ENCODE data around the gene IL27RA.
"Not testable (repeated sequence)": the region's sequence is repeated elsewhere in the genome, so short reads cannot be mapped to it uniquely, and the experiment has no call there.

The IL27RA gene

DNA sequence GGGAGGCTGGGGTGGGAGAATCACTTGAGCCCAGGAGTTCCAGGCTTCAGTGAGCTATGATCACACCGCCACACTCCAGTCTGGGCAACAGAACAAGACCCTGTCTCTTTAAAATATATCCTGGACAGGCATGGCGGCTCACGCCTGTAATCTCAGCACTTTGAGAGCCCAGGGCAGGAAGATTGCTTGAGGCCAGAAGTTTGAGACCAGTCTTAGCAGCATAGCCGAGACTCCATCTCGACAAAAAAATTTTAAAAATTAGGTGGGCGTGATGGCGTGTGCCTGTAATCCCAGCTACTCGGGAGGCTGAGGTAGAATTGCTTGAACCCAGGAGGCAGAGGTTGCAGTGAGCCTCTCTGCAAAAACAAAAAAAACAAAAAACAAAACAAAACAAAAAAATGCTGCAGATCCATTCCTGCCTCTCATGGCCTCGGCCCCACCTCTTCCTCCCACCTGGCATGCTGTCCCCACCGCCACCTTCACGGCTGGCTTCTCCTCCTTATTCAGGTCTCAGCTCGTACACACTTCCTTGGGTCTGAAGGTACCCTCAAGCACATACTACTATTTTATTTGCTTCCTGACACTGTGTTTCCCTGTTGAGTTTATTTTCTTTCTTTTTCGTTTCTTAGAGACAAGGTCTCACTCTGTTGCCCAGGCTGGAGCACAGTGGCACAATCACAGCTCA lies 30.7 kb upstream of the IL27RA start:
- no peak for DNase-seq

DNA sequence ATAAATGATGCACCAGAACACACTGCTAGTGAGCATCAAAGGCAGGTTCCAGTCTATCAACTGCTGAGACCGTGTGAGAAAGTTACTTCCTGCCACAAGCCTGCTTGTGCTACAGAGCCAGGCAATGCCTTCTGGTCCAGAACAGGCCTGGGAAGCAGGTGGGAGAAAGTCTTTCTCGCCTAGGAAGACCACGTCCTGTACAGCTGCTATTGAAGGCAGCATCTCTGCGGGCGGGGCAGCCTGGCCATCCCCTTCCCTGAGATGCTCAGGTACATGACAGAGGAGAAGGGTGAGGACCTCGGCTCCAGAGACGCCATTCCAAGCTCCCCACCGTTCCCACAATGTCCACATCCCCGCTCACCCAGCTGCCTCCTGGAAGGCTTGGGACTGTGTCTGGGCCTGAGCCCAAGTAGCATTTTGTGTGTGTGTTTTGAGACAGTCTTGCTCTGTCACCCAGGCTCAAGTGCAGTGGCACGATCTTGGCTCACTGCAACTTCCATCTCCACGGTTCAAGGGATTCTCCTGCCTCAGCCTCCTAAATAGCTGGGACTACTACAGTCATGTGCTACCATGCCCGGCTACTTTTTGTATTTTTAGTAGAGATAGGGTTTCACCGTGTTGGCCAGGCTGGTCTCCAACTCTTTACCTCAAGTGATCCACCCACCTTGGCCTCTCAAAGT lies 28.9 kb upstream of the IL27RA start:
- no peak for DNase-seq

DNA sequence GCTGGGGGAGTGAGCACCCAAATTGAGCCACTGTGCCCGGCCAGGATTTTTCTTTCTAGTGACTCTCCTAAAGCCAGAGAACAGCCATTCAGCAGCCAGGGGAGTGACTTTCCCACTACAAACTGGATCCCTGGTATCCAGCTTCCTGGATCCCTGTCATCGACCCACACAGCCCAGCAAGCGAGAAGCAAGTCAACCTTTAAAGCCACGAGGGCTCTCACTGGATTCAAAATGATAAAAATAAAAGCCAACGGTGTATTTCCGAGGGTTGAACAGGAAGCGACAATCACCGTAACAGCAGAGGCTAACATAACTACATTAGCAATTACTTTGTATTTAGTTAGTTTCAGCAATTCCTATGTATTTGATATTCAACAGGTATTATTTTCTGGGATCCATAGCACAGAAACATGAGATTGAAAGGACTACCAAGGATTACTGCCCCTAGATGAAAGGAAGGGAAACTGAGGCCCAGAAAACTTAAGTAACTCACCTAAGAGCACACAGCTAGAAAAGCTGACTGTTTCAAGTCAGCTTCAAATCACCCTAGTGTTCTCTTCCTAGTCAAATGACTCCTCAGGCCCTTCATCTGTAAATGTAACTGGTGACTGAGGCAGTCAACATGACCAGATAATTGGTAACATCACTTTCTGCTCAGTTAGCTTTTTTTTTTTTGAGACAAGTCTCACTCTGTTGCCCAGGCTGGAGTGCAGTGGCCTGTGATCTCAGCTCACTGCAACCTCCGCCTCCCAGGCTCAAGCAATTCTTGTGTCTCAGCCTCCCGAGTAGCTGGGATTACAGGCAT lies 28.1 kb upstream of the IL27RA start:
- no peak for DNase-seq

DNA sequence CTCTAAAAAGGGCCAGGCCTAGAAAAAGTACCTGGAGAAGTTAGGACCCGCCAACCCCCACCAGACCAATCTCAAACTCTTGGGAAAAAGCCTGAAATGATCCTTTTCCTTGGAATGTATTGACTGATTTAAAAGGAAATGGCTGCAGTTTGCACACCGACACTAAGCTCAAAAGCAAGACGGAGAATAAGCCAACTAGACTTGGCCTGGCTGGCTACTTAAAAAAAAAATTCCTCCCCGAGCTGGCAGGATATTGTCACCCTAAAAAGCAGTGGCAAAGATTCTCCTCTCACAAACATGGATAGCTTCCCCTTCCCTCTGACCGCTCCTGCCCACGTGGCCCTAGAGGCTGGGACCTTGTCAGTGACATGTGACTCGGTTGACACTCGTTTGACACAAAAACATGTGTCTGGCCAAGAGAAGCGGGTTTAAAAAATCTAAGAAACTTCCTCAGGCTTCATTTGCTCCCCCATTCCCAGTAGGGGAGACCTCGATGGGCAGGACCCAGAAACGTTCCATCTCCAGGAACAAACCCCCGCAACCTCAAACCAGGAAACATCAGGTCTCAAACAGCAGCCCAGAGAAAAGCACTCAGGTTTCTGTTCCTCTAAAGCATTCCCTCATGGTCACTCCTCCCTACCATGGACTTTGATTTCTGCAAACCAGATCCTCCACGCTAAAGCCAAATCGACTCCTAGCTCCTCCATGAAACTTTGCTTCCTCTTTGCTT lies 26.8 kb upstream of the IL27RA start:
- no peak for DNase-seq

DNA sequence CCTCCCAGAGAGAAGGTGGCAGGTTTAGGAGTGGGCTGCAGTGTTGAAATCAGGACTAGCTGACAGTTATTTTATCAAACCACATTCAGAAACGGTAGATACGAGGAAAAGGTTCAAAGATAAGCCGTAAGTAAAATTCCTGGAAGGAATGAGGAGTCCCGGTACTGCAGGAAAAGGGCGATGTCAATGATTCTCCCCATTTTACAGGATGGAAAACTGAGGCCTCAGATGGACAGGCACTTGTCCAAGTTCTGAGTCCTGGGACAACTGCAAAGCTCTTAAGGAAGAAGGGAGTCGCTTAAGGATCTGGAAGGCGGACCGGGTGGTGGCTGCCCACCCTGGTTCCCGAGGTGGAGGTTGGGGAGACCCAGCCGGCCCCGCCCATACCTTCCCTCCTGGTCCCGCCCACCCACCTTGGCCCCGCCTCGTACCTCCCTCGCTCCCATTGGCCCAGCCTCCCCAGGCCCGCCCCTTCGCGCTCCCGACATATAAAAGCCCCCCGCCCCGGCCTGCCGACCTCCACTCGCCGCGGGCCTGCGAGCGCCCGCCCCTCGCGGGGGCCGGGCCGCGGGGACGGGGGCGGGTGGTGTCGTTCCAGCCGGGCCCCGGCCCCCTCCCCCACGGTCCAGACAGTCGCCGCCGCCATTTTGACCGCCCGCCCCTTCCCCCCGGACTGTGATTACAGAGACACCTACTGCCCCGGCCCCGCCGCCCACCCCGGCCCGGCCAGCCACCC lies 26.0 kb upstream of the IL27RA start:
- DNase-seq, result peak in 1 of 2 experiments; percentile 52

DNA sequence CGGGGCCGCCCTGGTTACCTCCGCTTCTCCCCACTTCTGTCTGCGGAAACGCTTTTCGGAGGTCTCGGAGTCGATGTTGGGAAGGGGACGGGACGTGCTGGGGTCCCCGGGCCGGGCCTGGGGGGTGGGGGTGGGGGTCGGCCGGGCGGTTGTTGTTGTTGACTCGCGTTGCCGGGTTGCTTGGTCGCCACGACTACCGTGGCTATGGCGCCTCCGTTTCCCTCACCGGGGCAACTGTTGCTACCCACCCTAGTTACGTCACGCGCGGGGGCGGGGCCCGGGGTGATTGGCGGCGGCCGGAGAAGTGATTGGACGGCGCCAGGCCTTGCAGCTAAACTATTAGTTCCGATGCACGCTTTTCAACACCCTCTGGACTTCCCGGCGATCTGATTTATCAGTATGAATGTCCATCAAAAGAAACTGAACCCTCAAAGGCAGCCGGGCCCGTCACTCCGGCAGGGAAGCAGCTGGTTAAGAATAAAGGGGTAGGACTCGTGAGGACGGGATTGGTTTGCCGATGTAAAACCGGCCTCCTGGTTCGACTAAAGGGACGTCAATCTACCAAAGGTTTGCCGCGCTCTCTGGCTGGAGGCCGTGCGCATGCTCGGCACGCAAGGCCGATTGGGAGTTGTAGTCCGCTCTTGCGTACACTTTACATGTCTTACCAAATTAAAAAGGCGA lies 25.3 kb upstream of the IL27RA start, which contains the start of gene RFX1:
RFX1 (minus strand) TSS at position 236 of the 681 bp plus-strand sequence. CDS start 12,477 bp downstream, outside the sequence.
- DNase-seq, result peak; percentile 97 to 99

GRCh38 chr19:14006766-14007562 lies 24.6 kb upstream of the IL27RA start:
- no peak for DNase-seq

DNA sequence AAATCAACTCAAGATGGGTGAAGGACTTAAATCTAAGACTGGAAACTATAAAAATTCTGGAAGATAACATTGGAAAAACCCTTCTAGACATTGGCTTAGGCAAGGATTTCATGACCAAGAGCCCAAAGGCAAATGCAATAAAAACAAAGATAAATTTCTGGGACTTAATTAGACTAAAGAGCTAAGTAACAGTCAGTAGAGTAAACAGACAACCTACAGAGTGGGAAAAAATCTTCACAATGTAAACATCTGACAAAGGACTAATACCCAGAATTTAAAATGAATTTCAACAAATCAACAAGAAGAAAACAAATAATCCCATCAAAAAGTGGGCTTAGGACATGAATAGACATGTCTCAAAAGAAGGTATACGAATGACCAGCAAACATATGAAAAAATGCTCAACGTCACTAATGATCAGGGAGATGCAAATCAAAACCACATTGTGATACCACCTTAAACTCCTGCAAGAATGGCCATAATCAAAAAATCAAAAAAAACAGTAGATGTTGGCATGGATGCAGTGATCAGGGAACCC lies 19.1 kb upstream of the IL27RA start:
- DNase-seq, result no peak

DNA sequence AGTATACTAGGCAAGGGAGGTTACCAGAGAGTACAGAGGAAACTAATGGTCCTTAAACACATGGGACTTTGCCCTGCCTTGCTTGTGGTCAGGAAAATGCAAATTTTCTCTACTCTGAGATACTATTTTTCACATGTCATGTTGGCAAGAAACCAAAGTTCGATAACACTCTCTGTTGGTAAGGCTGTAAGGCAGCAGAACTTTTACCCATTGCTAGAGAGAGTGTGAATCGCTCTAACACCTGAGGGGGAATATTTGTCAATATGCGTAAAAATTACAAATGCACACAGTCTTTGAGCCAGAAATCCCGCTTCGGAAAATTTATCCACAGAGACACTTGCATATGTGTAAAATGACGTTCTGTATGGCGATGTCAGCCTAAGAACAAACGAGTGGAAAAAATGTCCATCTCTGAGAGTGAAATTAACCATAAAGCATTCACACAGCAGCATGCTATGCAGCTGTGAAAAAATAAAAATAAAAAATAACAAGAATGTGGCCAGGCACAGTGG lies 16.0 kb upstream of the IL27RA start:
- DNase-seq, result no peak

GRCh38 chr19:14019100-14019499 lies 12.5 kb upstream of the IL27RA start:
- DNase-seq, result no peak

- DNase-seq, result not testable (repeated sequence)
These were observed 11.8 kb upstream of the IL27RA start for GRCh38 chr19:14019739-14020138.

- DNase-seq, result no peak
These were observed 10.1 kb upstream of the IL27RA start for GRCh38 chr19:14021474-14021873.

GRCh38 chr19:14022469-14022868 lies 9.1 kb upstream of the IL27RA start:
- no peak for DNase-seq

DNA sequence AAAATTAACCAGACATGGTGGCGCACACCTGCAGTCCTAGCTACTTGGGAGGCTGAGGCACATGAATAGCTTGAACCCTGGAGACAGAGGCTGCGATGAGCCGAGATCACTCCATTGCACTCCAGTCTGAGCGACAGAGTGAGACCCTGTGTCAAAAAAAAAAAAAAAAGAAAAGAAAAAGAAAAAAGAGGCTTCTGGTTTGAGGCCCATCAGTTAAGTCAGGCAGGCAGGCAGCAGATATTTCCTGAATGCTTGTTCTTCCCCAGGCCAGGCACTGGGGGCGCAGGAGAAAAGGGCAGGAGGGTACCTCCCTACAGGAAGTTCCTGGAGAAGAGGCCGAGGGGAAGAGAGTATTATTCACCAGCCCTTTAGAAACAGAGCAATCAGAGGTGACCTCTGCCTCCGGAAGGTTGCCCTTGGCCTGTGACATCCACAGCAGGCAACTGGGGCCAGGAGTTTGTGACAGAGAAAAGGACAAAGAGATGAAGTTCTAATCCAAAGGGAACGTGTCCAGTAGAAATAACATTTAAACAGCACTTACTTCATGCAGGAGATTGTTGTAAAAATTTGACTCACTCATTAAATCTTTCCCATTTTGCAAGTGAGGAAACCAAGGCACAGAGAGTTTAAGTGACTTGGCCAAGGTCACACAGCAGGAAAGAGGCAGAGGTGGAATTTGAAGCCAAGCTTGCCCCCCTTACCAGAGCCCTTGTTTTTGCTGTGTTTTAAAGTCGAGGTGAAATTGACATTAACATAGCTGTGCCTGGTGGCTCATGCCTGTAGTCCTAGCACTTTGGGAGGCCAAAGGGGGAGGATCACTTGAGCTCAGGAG lies 7.9 kb upstream of the IL27RA start:
- DNase-seq, result no peak

DNA sequence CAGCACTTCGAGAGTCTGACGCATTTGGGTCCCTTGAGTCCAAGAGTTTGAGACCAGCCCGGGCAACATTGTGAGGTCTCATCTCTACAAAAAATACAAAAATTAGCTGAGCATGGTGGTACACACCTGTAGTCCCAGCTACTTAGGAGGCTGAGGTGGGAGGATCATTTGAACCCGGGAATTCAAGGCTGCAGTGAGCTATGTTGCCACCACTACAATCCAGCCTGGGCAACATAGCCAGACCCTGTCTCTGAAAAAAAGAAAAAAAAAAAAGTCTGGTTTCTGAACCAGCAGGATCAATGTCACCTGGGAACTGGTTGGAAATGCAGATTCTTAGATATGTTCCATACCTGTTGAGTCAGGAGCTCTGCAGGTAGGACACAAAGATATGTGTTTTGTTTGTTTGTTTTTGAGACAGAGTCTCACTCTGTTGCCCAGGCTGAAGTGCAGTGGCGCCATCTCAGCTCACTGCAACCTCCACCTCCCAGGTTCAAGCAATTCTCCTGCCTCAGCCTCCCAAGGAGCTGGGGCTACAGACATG lies 4.8 kb upstream of the IL27RA start:
- DNase-seq, result not testable (repeated sequence)

GRCh38 chr19:14027856-14028450 lies 3.6 kb upstream of the IL27RA start, which contains the start of gene RLN3:
Gene RLN3, plus strand, starts transcription at chr19:14028148. Its CDS starts 57 bp downstream, at chr19:14028205.
- DNase-seq, result no peak

DNA sequence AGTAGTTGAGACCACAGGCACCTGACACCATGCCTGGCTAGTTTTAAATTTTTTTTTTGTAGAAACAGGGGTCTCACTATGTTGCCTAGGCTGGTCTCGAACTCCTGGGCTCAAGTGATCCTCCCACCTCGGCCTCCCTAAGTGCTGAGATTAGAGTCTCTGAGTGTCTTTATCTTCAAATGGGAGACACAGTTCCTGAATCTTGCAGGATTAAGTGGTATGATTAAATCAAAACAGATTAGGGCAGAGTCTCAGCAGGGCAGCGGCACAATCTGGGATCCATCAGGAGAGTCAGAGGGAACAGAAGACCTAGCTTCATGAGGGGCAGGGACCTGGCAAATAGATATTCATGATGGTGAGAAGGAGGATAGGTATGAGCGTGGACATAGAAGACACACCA lies 2.7 kb upstream of the IL27RA start:
- DNase-seq, result no peak

- no peak for DNase-seq
These were observed 404 bp upstream of the IL27RA start for GRCh38 chr19:14030997-14031718.

All from cerebellar nuclear complex (tissue), 1 donor.